Activated CD4-positive, alpha-beta T cell treated with anti-CD3 and anti-CD28 coated beads for 48 hours (primary cell): ENCODE measurements around the gene KLRK1.
"Not testable (repeated sequence)": the region's sequence is repeated elsewhere in the genome, so short reads cannot be mapped to it uniquely, and the experiment has no call there.

Experiments
- DNase-seq: peaks from one replicate; pipeline ENCODE4 v3.0.0-alpha.2; 2020

KLRK1 gene

DNA sequence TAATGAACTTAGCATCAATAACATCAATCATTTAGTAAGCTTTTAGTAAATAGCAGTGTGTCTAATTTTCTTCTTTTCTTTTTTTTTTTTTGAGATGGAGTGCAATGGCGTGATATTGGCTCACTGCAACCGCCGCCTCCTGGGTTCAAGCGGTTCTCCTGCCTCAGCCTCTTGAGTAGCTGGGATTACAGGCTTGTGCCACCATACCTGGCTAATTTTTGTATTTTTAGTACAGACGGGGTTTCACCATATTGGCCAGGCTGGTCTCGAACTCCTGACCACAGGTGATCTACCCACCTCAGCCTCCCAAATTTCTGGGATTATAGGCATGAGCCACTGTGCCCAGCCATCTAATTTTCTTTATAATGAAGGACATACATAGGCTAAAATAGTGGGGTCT, 2.3 kb downstream of the KLRK1 start:
- not testable (repeated sequence) for DNase-seq

DNA sequence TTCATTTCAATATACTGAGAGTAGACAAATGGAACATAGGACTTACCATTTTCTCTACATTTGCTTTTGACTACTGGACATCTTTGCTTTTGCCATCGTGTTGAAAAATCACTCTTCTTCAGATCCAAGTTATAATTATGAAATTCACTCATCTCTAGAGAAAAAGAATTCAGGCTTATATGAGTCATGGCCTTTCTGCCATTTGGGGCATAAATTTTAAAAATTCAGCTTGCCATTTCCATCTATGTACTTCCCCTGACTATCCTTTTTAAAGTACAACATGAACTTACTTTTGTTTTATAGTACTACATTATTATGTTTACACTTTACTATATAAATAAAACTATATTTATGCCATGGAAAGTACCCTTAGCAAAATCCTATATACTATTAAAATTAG, 3.0 kb downstream of the KLRK1 start:
- DNase-seq = no peak

GRCh38 chr12:10385166-10385613, 4.7 kb downstream of the KLRK1 start:
- DNase-seq = no peak

DNA sequence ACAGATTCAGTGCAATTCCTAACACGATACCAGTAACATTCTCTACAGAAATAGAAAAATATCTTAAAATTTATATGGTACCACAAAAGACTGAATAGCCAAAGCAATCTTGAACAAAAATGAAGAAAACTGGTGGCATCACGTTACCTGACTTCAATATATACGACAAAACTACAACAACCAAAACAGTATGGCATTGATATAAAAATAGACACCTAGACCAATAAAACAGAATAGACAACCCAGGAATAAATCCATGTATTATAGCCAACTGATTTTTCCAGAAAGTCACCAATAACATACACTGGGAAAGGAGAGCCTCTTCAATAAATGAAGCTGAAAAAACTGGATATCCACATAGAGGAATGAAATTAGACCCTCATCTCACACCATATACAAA, 5.7 kb downstream of the KLRK1 start:
- no peak for DNase-seq

GRCh38 chr12:10381928-10382628, 7.8 kb downstream of the KLRK1 start:
- DNase-seq = no peak

DNA sequence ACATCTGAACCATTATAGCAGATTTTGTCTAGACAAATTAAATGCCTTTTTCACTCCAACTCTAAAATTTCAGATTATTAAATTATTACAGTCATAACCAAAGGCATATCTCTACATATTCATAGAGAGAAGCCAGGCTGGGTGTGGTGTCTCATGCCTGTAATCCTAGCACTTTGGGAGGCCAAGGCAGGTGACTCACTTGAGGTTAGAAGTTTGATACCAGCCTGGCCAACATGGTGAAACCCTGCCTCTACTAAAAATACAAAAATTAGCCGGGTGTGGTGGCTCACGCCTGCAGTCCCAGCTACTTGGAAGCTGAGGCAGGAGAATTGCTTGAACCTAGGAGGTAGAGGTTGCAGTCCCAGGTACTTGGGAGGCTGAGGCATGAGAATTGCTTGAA, 11.1 kb downstream of the KLRK1 start:
- not testable (repeated sequence) for DNase-seq

GRCh38 chr12:10374624-10375018, 15.2 kb downstream of the KLRK1 start:
- DNase-seq = no peak

GRCh38 chr12:10372559-10372958, 17.3 kb downstream of the KLRK1 start:
- DNase-seq = no peak

GRCh38 chr12:10371893-10372535, 17.8 kb downstream of the KLRK1 start:
- not testable (repeated sequence) for DNase-seq

DNA sequence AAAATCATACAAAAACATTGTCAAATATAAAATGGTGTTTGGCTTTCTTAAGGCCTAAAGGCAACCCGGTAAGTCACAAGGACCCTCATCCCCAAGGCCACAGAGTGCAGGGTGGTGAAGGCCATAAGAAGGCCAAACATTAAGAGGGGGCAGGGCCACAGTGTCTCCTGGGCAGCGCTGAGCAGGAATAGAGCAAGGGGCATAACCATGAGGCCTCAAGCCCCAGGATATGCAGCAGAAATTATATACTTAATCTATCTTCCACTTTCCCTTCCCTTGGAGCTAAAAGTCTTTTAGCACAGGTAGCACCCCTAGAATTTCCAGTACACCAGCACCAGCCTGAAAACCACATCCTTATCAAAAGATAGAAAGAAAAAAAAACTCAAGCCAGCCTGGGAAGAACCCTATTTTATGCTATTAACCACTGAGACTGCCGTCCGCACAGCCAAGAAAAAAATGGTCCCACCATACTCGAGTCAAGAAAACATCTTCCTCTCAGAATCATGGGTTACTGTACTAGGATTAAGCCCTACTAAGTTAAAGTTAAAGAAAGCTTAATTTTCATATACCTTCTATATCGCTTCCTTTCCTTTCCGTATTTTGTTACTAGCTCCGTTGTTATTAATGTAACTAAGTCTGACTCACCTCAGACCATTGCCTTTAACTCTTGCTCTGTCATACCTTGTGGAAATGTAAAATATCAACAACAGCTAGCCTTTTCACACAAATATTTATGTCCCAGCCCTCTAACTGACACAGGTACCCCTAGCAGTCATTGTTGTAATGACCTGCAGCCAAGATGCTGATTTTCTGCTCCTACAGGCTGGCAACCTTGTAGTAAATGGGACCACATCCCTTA, 20.1 kb downstream of the KLRK1 start:
- no peak for DNase-seq

DNA sequence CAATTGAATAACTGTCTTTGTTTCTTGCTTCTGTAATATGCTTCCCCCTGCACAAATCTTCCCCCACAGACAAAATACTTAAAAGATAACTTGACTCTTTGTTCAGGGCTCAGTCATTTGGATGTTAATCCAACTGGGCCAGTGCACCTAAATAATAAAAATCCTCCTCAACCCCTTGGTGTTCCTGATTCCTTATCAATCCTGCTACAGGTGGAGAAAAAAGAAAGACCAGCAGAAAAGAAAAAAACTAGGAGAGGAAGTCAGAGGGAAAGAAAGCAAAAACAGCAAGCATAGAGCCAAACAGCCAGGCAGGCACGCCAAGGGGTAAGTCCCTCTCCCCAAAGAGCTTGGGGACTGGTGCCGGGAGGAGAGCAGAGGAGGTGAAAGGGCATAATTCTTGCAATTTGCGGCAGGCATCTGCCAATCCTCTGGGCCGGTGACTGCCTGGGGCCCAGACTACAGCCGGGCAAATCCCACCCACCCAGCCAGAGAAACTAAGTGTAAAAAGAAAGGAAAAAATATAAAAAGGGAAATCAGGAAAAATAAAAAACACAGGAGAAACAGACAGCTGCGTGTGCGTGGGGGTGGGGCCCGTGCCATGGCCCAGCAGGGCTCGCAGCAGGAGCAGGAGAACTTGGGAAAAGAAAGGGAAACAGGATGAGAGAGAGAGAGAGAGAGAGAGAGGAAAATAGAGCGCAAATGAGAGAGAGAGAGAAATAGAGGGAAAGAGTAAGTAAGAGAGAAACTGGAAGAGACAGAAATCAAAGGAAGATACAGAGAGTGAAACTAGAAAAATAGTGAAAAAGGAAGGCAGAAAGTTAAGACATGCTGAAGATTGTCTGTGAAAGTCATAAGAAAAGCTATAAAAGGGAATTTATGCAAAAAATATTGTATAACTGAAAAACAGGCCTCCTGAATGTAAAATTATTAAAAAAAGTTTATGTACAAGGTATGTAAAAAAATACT, 21.4 kb downstream of the KLRK1 start:
- DNase-seq = no peak

- not testable (repeated sequence) for DNase-seq
Measured at GRCh38 chr12:10367714-10368113, 22.1 kb downstream of the KLRK1 start.

DNA sequence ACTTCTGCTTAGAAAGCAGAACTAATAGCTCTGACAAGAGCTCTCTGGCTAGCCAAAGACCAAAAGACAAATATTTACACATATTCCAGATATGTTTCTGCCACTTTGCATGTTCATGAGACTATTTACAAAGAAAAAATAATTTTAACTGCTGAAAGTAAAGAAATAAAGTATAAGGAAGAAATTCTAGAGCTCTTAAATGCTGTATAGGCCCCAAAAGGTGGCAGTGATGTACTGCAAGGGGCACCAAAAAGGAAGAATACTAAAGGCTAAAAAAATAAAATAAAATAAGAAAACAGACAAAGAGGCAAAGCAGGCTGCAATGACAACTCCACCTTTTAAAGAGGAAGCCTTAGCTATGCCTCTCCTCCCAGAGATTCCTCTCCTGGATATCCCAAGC, 23.0 kb downstream of the KLRK1 start:
- no peak for DNase-seq

DNA sequence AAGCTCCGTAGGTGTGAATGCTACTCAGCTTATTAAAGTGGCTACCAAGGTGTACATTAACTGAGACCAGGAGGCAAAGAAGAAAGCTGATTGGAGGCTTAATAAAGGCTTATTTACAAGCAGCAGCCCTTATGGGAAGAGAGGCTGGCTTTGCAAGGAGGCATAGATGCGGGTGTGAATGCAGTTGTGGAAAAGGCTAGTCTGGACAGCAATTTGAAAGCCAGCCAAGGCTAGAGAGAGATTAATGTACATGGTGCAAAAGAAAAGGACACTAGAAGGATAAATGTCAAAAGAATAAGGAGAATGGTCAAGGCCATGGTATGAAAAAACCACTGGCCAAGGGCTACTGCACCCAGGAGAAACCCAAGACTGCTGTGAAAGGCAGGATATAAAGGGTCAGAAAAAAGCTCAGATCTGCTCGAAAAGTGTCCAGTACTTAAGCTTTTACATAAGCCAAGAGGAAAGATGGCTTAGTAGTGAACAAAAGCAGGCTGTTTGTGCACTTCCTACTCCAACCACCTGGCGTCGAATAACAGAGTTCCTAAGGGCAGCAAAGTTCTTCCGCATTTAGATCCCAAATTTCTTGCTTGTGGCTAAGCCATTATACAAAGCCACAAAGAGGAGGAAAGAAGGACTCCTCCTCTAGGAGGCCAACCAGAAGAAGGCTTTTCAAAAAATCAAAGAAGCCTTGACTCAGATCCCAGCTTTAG, 24.0 kb downstream of the KLRK1 start:
- DNase-seq = no peak

DNA sequence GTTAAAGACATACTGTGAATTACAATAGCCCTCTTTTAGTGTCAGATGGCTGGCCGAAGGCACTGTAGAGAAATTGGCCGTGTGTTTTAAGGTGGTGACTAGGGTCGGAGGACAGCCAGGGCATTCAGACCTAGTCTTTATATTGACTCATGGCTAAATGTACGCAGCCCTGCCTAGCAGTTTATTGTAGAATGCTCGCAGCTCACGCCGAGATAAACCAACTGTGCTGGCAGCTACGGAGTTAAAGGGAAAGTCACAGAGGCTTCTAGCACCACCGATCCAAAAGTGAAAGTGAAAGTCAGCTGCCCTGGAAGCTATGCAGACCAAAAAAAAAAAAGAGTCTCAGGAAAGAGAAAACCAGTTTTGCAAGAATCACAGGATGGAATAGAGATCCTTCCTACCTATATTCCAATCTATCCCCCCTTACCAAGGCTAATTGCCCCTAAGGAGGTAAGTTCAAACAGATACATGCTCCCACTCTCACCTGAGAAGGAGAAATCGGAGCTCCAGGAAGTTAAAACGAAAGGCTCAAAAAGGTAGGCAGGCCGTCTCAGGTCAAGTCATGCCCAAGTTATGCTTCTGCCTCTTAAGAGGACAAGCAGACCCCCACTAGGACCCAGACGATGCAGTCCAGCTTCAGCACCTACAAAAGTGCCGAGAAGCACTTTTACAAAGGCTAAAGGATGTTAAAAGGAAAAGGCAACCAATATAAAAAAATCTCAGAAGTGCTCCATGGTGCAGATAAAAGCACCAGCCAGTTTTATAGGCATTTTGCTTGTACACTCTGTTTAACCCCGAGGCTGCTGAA, 24.8 kb downstream of the KLRK1 start:
- DNase-seq = peak; percentile 65

DNA sequence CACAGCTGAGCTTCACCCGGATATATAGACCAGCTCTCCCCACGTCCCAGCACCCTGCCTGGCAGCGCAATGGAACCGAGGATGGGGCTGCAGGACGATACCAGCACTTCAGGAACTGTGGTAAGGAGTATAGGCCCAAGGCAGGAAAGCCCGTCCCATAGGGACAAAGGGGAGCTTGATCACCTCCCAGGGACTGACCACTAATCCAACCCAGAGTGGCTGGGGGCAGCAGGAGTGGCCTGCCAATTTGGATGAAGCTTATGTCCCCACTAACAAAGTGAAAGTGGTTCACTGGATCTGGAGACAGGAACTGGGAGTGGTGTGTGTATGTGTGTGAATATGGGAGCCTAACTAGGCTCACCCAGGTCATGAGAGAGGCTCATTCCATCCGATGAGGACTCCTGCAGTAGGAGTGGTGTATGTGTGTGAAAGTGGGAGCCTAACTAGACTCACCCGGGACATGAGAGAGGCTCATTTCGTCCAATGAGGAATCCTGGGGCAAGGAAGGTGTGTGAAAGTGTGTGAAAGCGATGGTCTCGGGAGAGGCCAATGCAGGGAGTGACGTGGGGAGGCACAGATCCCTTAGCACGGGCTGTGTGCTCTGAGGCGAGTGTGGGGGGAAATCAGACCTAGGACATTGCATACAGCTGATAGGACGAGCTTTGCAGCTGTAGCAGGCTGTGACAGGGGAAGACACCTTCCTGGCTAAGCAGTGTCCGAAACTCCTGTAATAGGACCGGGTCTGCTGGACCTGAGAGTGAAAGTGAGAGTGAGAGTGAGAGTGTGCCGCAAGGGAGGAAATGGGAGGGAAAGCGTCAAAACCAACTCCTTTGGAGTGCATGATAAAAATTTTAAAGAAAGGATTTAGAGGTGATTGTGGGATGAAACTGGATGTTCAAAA, 25.7 kb downstream of the KLRK1 start:
- peak; percentile 34 for DNase-seq

DNA sequence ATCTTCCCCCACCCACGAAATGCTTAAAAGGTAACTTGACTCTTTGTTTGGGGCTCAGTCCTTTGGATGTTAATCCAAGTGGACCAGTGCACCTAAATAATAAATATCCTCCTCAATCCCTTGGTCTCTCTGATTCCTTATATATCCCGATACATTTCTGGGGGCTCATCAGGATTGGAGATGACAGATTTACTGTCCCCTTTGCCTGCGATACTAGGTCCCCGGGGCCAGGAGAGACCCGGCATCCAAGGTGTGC, 26.3 kb downstream of the KLRK1 start:
- no peak for DNase-seq

DNA sequence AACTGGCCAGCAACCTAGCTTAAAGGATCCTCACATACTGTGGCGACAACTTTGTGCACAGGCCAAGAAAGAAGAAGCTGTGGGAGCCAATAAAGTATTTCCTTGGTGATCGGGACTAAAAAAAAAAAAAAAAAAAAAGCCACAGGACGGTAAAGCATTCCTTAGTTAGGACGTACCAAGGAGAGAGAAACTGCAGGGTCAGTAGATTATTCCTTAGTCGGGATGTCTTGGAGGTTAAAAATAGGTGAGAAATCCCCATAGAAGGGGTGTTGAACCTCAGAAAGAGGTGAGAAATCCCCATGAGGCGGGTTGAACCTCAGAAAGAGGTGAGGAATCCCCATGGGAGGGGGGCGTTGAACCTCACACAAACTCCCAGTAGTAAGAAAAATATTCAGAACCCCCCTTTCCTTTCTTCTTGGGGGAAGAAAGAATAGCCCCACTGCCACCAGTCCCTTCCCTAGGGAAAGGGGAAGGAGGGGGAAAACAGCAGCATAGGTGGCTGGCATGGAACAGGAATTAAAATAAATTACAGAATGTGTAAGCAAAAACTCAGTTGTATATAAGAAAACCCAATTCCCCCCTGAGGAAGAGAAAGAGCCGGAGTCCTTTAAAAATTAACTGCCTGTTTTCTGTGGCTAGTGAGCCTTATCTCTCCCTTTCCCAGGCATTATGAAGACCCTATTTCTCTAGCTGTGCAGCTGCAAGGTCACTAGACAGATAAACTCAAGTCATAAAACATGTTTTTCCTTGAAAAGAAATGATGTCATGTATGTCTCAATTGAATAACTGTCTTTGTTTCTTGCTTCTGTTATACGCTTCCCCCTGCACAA, 26.8 kb downstream of the KLRK1 start:
- no peak for DNase-seq

- no peak for DNase-seq
Measured at GRCh38 chr12:10362325-10362724, 27.5 kb downstream of the KLRK1 start.
